Measurements from ENCODE around the gene OR1B1.
"Not testable (repeated sequence)": the region's sequence is repeated elsewhere in the genome, so short reads cannot be mapped to it uniquely, and the experiment has no call there.

Gene OR1B1

DNA sequence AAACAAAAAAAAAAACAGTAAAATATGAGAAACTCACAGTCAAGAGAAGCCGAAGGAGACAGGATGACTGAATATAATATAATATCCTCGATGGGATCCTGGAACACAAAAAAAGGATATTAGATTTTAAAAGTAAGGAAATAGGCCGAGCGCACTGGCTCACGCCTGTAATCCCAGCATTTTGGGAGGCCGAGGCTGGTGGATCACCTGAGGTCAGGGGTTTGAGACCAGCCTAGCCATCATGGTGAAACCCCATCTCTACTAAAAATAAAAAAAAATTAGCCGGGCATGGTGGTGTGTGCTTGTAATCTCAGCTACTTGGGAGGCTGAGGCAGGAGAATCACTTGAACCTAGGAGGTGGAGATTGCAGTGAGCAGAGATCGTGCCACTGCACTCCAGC lies 74.1 kb downstream of the OR1B1 start, which contains the start of gene OR1L8:
Gene OR1L8, minus strand, starts transcription at position 101 of the 400 bp plus-strand sequence. CDS start 14,907 bp downstream, outside the sequence.
- H3K27ac ChIP-seq (ENCODE audit: low read length); H3K36me3 ChIP-seq (ENCODE audit: insufficient read depth, low read depth, low read length); H3K27me3 ChIP-seq (ENCODE audit: insufficient read depth, low read length); H3K4me1 ChIP-seq (ENCODE audit: insufficient read depth, low read length); H3K4me3 ChIP-seq (ENCODE audit: low read length); H3K9ac ChIP-seq (ENCODE audit: low read depth, low read length): not testable (repeated sequence)
- H3K9me3 ChIP-seq (ENCODE audit: insufficient read depth, low read depth, low read length) = peaks cover 70% of the 10 kb centered on the region

DNA sequence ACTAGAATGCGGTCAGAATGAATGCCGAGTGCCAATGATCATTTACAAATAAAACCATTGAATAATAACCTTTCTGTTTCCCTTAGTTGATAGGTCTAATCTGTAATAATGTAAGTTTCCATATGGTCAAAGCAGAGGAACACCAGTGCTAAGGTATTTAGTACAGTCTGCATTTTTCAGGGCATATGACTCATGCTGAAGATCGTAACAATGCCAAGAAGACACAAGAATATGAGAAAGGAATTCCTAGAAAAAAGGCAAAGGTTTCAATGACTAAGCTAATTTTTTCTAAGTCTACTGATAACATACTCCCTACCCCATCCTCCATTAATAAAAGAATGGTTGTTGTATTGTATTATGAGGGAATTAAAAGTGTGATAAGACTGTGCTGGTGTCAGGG lies 77.1 kb downstream of the OR1B1 start:
- no peak overlapping the region for H3K9ac ChIP-seq (ENCODE audit: low read depth, low read length)
- peaks cover 79% of the 10 kb centered on the region for H3K9me3 ChIP-seq (ENCODE audit: insufficient read depth, low read depth, low read length)
- H3K4me1 ChIP-seq (ENCODE audit: insufficient read depth, low read length) = no peaks in the 10 kb centered on the region
- H3K27ac ChIP-seq (ENCODE audit: low read length) = no peak overlapping the region
- H3K27me3 ChIP-seq (ENCODE audit: insufficient read depth, low read length) = no peaks in the 10 kb centered on the region
- H3K4me3 ChIP-seq (ENCODE audit: low read length) = no peak overlapping the region
- H3K36me3 ChIP-seq (ENCODE audit: insufficient read depth, low read depth, low read length) = no peaks in the 10 kb centered on the region

DNA sequence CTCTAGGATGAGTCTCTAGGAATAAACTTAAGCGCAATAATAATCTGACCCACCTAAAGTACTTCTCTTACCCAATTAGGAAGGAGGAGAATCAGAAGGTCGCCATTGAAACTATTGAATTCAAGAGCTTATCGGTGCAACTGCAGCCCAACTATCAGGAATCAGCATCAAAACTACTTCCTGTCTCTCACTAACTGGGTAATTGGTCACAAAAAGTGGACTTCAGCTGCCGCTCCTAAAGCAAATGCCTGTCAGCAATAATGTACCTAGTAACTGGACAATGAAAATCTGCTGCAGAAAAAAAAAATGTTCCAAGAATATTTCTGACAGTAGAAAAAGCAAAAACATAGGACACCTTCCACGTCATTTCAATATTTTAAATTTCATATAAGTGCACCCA lies 77.6 kb downstream of the OR1B1 start:
- Histone ChIP-seq H3K9ac (ENCODE audit: low read depth, low read length) (no peak overlapping the region), H3K36me3 (ENCODE audit: insufficient read depth, low read depth, low read length) (no peaks in the 10 kb centered on the region), H3K4me3 (ENCODE audit: low read length) (no peak overlapping the region), H3K9me3 (ENCODE audit: insufficient read depth, low read depth, low read length) (peaks cover 76% of the 10 kb centered on the region), H3K27me3 (ENCODE audit: insufficient read depth, low read length) (no peaks in the 10 kb centered on the region), H3K4me1 (ENCODE audit: insufficient read depth, low read length) (no peaks in the 10 kb centered on the region), H3K27ac (ENCODE audit: low read length) (no peak overlapping the region)
